ENCODE measurements around the gene DCAF4L1.

Gene DCAF4L1

DNA sequence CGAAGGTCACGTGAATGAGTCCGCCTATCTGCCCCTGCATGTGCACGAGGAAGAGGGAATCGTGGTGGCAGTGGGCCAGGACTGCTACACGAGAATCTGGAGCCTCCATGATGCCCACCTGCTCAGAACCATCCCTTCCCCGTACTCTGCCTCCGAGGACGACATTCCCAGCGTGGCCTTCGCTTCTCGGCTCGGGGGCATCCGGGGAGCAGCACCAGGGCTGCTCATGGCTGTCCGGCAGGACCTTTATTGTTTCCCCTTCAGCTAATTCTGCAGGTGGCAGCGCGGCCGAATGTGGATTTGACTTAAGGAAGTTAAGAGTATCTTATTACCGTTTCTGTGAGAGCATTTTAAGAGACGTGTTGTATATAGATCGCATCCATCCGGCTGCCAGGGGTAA lies 1.2 kb downstream of the DCAF4L1 start:
- in situ Hi-C loops (cut with MboI; ENCODE audit: low pct_unique_long_range_greater_than_20kb, low sequenced_read_pairs): no loop called here

DNA sequence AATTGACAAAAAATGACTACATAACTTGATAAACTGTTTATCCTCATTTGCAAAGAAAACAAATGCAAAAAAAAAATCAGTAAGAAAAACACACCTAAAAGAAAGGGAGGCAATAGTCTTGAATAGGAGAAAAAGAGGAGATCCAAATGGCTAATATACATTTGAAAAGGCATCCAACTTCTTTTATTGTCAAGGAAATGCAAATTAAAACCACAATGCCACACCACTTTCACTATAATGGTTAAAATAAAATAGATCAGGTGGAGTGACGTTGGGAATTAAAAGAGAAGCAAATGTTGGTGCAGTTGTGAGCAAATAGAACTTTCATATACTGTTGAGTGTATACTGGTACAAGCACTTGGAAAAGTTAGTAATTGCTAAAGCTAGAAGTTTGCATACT lies 3.6 kb downstream of the DCAF4L1 start:
- no peak for DNase-seq
- in situ Hi-C loops (cut with MboI; ENCODE audit: low pct_unique_long_range_greater_than_20kb, low sequenced_read_pairs): no loop called here

More for the DNA sequence above, 1.2 kb downstream of the DCAF4L1 start:
- DNase-seq: no peak

DNA sequence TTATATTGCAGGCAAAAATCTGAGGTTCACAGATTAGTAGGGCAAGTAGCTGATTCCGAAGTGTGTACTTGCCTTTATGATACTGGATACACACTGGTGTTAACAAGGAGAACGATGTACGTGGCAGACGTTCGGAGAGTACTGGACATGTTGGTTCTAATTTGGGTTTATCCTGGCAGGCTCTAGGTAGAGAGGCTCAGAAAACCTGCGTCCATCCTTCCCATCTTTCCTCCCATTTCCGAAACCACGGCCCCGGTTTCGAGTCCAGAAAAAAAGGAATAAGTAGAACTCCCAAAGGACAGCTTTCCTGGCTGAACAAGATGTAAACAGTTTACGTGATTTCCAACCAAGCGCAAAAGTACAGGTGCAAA lies 8.4 kb downstream of the DCAF4L1 start:
- in situ Hi-C loops (cut with MboI; ENCODE audit: low pct_unique_long_range_greater_than_20kb, low sequenced_read_pairs): no loop called here
- no peak for DNase-seq

DNA sequence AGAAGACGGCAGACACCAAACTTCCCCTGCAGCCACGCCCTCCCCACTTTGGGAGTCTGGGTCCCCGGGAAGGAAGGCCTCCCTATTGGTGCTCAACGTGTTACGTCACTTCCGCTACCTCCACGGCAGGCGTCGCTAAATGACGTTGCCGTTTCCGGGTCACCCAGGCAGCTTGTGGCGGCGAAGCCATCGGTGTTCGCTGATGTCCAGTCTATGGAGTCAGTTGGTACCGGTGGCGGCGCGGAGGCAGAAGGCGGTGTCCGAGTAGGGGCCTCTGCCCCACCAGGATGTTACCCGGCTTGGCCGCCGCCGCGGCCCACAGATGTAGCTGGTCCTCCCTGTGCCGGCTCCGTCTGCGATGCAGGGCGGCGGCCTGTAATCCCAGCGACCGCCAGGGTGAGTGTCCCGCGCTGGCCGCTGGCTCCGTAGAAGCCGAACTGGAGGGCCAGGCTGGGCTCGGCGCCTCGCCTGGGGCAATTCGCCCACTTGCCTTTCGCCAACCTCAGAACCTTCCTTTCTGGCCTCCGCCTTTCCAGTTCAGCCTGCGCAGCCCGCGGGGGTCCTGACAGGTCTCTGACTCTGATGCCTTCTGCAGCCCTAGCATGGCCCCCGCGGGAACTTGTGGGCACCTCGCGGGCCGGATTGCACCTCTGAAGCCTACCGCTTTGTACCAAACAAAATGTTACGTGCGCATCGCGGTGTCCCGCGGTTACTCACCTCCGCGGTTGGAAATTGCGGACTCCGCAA lies 9.0 kb downstream of the DCAF4L1 start, which contains the start of gene SLC30A9:
SLC30A9 (plus strand) TSS at position 166 of the 747 bp plus-strand sequence; CDS start at position 288, 122 bp downstream.
- in situ Hi-C loops (cut with MboI; ENCODE audit: low pct_unique_long_range_greater_than_20kb, low sequenced_read_pairs): no loop called here
- DNase-seq: peak; percentile 94

DNA sequence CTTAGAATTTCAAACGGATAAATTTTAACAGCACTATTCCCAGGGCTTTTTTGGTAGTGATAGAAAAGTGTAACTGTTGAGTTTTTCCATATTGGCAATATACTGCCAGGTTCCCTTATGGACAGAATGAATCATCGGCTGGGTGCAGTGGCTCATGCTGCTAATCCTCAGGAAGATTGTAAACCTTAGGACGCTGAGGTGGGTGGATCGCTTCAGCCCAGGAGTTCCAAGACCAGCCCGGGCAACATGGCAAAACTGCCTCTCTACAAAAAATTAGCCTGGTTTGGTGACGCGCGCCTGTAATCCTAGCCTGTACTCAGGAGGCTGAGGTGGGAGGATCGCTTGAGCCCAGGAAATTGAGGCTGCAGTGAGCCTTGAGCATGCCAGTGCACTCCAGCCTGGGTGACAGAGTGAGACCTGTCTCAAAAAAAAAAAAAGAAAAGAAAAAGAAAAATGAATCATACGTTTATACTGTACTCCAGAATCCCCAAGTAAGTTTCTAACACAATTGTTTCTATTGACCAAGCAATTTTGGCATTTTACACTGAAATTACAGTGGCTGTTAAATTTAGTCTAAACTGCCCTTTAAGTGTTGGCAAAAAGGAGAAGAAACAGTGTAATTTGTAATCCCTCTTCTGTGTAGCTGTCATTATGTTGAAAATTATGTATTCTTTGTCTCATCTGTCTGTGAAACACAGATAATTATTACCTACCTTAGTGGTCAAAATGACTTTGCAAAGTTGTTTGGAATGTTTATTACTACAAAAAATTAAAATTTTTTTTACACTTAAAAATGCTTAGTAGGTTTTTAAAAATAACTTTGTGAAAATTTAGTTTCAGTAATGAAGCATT lies 10.6 kb downstream of the DCAF4L1 start:
- in situ Hi-C loops (cut with MboI; ENCODE audit: low pct_unique_long_range_greater_than_20kb, low sequenced_read_pairs): no loop called here
- DNase-seq: peak; percentile 17

DNA sequence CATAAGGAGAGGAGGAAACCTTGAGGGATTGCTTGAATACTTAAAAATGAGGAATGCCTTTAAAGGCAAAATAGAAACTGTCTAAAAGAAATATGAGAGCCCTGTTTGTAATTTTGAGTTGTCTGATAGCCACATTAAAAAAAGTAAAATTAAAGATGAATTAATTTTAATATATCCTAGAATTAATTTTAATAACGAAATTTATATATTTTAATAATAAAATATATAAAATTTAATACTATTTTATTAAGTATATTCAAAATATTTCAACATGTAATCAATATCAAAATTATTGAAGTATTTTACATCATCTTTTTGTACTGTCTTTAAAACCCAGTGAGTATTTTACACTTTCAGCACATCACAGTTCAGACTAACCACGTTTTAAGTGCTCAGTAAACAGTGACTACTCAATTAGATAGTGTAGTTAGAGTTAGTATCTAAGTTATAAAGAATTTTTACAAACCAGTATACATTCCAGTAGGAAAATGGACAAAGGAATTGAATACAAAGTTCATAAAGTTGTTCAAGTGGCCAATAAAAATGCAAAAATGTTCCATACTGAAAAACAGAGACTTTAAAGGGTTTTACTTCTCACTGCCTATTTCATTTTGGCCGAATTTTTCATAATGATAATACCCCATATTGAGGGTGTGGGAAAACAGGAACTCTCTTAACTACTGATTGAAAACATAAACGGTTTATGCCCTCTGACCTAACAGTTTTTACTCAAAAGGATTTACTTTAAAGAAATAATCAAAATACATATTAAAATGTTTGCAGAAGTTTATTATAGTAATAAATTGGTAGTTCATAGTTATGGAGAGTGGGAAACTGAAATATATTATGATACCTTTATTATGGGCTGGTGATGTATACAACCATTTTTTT lies 11.7 kb downstream of the DCAF4L1 start:
- in situ Hi-C loops (cut with MboI; ENCODE audit: low pct_unique_long_range_greater_than_20kb, low sequenced_read_pairs): no loop called here
- DNase-seq: peak; percentile 14

DNA sequence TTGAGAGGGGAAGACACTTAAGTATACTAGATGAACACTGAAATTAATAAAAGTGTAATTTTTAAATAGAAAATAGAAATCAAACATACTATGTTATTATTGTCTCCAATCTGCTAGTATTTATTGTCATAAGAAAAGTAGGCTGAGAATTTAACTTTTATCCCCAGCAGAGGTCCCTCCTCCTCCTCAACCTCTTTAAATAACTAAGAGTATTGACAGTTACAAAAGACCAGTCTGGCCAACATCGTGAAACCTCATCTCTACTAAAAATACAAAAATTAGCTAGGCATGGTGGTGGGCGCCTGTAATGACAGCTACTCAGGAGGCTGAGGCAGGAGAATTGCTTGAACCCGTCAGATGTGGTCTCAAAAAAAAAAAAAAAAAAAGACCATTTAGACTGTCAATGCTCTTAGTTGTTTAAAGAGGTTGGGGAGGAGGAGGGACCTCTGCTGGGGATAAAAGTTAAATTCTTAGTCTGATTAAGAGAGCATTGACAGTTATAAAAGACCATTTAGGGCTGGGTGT lies 13.0 kb downstream of the DCAF4L1 start:
- in situ Hi-C loops (cut with MboI; ENCODE audit: low pct_unique_long_range_greater_than_20kb, low sequenced_read_pairs): no loop called here
- DNase-seq: peak; percentile 30

DNA sequence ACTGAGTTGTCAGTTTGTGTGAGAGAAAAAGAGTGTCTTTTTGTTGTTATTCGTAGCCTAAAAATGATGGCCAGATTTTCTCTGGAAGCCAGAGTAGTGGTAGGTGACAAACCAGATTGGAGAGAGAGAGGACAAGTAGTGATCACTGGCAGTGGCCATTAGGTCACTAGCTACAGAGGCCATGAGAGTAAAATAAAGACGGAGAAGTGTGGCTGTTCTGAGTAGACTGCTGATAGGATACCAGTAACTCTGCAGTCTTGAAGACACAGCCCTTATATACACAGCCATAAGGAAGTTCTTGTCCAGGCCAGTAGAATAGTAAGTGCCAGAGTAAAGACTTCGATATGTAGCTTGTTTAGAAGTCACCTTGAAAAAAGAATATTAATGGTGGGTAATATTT lies 16.5 kb downstream of the DCAF4L1 start:
- in situ Hi-C loops (cut with MboI; ENCODE audit: low pct_unique_long_range_greater_than_20kb, low sequenced_read_pairs): no loop called here
- DNase-seq: no peak

DNA sequence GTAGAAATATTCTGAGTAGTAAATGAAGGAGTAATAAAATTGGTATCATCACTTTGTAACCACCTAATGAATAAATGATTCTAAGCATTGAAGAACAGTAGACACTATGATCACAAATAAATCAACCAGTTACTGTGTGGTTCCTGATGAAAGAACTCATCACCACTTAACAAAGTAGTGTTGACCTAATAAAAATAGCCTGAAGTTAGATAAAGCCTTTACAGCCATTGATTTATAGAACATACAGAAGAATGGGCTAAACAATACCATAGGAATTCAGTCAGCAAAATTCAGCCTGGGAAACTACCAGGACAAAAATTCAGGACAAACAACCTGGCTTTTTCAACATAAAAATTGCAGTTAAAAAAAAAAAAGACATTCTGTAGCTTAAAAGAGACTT lies 17.8 kb downstream of the DCAF4L1 start:
- in situ Hi-C loops (cut with MboI; ENCODE audit: low pct_unique_long_range_greater_than_20kb, low sequenced_read_pairs): no loop called here
- no peak for DNase-seq

DNA sequence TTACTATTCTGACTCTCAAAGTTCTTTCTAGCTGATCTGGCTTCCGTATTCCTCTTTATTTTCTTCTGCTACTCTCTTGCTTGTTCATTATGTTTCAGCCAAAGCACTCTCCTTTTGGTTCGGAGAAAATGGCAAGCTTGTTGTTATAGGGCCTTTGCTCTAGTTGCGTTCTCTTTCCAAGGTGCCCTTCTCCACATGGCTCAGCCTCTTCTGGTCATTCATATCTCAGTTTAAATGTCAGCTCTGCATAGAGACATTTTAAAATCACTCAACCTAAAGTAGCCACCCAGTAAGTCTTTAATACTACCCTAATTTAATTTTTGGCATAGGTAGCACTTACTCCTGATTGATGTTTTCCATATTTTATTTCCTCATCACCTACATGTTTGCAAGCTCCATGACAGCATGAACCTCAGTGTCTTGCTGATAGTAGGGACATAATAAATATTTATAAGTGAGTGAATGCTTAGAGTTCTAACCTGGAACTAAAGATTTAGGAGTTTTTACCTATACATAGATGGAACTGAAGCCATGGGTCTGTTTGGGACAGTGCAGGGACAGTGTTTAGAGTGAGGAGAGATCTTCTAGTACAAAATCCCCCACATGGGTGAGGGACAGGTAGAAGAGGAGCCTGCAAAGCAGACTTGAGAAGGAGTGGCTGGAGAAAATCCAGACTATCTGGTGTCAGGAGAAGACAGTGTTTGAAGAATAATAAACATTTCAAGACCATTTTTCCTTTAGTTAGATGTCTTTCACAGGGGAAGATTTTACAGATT lies 26.6 kb downstream of the DCAF4L1 start:
- no peak for DNase-seq
- in situ Hi-C loops (cut with MboI; ENCODE audit: low pct_unique_long_range_greater_than_20kb, low sequenced_read_pairs): no loop called here

DNA sequence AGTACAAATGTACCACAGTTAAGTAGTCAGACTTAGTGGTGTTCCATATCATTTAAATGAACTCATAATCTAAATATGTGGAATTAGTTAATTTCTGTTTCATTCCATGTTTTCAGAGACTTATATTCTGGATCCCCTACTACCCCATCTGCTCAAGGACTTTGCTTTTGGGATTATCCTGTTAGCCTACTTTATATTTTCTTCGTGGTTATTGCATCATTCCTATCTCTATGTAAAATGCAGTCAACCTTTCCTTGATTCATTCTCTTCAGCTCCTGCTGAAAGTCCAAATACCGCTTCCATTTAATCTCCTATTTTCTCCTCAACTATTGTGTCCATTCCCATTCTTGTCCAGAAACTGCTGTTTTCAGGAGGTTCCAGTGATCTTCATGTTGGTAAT lies 33.9 kb downstream of the DCAF4L1 start:
- in situ Hi-C loops (cut with MboI; ENCODE audit: low pct_unique_long_range_greater_than_20kb, low sequenced_read_pairs): no loop called here
- DNase-seq: no peak

DNA sequence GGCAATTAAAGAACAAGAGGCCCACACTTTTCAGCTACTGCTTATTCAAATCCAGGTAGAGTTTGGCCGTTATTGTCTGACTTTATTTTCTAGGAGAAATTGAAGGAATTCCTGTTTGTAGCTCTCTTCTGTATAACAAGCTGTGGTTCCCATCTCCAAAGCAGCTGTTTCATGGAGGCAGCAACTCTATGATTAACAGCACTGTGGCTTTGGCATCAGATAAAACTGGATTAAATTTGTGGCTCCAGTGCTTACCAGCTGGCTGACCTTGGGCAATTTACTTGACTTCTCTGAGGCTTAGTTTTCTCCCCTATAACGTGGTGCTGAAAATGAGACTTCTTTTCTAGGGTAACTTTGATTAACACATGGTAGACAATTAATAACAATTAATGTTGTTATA lies 36.9 kb downstream of the DCAF4L1 start:
- in situ Hi-C loops (cut with MboI; ENCODE audit: low pct_unique_long_range_greater_than_20kb, low sequenced_read_pairs): no loop called here
- DNase-seq: no peak

All from KBM-7 (cell line).